Activated CD4-positive, alpha-beta T cell treated with anti-CD3 and anti-CD28 coated beads, Interleukin-2, amount 50 U/mL, for 1 hour (primary cell): ENCODE measurements around the gene HSDL2.
A peak's percentile ranks its signal among the peaks of the same experiment; 100 is the strongest.
"Not testable (repeated sequence)": the region's sequence is repeated elsewhere in the genome, so short reads cannot be mapped to it uniquely, and the experiment has no call there.

Experiments
- DNase-seq: peaks from one replicate; pipeline ENCODE4 v3.0.0-alpha.2; 2020

Gene HSDL2

GRCh38 chr9:112380102-112380824, at the start of gene HSDL2:
Gene HSDL2 (plus strand): TSS chr9:112380108. CDS start chr9:112380164, 56 bp downstream.
- DNase-seq, result no peak

- DNase-seq, result no peak
These were observed 48.3 kb upstream of the HSDL2 start for GRCh38 chr9:112331674-112331952.

GRCh38 chr9:112332214-112332613, 47.7 kb upstream of the HSDL2 start:
- no peak for DNase-seq

GRCh38 chr9:112332674-112332976, 47.3 kb upstream of the HSDL2 start:
- DNase-seq, result no peak

GRCh38 chr9:112332977-112333638, 46.8 kb upstream of the HSDL2 start, which contains the start of gene PTBP3:
Gene PTBP3 (minus strand): TSS chr9:112333619. CDS start chr9:112297865, 35,754 bp downstream.
- peak; percentile 77 for DNase-seq

DNA sequence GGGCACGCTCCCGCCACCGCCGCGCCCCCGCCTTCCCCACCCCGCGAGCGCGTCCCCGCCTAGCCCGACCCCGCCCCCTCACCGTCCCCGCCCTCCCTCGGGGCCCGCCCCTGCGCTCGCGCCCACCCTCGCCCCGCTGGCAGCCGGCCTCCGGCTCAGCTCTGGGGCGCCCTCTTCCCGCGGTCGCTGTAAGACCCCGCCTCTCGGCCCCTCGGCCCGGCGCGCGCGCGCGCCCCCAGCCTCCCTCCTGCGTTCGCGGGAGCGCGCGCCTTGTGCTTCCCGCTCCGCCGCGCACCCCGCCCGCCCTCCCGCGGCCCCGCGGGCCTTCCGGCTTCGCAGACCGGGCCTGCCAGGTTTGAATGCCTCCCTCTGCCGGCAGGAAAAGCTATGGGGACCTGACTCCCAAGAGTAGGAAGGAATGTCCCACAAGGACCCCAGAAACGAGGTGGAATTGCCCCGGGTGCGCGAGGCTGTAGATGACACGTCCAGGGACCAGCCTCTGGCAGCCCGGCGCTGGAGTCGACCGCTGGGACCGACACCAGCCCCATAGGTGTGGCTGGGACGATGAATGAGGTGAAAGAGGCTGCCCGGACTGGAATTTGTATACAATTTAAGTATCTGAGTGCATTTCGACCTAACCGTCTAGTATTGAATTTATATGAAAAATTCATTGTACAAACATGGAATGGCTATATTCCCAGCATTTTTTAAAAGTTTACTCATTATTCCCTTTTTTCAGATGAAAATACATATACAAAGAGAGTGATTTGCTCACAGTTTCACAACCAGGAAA, 46.1 kb upstream of the HSDL2 start:
- peak; percentile 93 for DNase-seq

DNA sequence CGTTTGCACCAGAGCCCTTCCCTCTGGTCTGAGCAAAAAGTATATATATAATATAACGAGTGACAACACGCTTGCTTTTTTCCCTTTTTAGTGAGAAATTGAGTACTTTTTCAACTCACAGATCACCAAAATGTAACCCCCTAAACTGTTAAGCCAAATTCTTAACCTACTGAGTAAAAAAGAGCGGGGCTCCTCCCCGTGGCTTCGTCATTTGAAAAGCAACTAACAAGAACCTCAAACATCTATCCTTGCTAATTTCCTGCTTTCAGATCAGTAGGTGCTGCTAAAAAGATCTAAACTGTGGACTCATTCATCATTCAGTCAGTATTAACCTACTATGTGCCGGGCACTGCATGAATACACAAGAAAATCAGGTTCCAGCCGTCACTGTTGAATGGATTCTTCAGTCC, 45.5 kb upstream of the HSDL2 start:
- peak; percentile 45 for DNase-seq

DNA sequence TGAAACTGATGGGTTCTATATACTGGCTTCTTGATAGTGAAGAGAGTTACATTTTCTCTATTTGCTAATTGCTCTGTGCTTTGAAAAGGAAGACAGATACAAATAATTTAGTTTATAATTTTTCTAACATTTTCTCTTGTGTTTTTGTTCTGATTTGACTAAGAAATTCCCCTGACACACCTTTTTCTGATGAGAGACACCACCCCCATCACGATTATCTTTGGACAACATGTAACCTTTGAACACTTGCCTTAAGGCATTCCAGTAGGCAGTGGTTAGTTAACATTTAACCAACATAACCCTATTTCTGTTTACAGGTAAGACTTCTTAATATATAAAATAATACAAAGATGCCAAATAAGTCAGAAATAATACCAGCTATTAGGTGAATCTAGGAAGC, 42.4 kb upstream of the HSDL2 start:
- DNase-seq, result no peak

GRCh38 chr9:112338561-112338960, 41.3 kb upstream of the HSDL2 start:
- DNase-seq, result no peak

DNA sequence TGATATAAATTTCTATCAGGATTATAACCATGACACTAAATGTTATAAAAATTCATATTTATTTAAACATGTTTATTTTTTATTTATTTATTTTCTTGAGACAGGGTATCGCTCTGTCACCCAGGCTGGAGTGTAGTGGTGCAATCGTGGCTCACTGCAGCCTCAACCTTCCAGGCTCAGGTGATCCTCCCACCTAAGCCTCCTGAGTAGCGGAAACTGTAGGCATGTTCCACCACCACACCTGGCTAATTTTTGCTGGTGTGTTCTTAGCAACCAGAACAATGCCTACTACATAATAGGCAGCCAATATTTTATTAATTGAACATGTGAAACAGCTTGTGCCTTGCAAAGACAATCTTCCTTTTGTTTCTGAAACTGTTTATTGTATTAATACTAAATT, 40.0 kb upstream of the HSDL2 start:
- DNase-seq, result no peak

GRCh38 chr9:112341730-112342129, 38.2 kb upstream of the HSDL2 start:
- DNase-seq, result no peak

DNA sequence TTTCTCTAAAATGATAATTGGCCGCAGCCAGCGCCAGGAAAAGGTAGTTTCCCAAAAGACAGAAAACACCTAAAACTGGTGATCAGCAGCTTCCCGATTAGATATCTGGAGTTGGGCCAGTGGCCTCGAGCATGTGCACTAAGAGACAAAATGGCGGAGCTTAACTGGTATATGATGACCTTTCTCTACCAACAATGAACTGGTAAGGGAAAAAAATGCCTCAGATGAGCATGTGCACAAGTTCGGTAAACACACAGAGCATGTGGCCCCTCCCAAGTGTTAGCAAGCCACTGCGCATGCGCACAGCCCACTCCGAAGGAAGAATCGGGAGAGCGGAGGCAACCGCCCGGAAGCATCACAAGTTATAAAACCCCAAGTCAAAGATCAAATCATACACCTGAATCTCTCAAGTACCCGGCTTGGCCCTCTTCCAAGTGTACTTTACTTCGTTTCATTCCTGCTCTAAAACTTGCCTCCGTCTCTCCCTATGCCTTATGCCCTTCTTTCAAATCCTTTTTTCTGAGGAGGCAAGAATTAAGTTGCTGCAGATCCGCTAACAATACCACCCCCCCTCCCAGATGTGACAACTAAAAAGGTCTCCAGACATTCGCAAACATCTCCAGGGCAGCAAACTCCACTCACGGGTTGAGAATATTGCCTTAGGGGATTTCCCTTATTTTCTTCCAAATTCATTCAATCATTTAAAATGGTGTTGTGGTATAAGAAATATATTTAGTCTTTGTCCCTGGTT, 31.5 kb upstream of the HSDL2 start:
- peak; percentile 62 for DNase-seq

DNA sequence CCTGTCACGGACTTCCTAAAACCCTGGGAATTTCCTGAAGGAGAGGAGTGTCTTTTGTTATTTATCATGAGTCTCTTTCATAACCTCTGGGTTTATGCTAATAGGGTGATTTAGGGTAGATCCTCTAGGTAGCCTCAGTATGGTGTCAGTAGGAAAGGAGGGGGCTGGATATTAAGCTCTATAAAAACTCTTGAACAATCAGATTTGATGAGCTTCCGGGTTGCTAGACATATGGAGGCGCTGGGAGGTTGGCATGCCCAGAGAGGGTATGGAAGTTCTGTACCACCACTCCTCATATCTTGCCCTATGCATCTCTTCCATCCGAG, 30.9 kb upstream of the HSDL2 start:
- no peak for DNase-seq

DNA sequence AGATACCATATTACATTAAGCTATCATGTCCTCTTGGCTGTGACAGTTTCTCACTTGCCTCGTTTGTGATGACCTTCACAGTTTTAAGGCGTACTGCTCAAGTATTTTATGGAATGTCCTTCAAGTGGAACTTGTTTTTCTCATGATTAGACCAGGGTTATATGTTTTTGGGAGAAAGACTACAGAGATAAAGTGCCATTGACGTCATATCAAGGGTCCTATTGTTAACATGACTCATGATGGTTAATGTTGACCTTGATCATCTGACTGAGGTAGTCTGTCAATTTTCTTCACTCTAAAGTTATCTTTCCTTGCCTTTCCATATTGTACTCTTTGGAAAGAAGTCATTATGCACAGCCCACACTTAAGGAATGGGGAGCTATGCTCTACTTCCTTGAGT, 28.7 kb upstream of the HSDL2 start:
- no peak for DNase-seq

GRCh38 chr9:112352209-112352608, 27.7 kb upstream of the HSDL2 start:
- no peak for DNase-seq

- DNase-seq, result no peak
These were observed 25.7 kb upstream of the HSDL2 start for GRCh38 chr9:112354081-112354743.

DNA sequence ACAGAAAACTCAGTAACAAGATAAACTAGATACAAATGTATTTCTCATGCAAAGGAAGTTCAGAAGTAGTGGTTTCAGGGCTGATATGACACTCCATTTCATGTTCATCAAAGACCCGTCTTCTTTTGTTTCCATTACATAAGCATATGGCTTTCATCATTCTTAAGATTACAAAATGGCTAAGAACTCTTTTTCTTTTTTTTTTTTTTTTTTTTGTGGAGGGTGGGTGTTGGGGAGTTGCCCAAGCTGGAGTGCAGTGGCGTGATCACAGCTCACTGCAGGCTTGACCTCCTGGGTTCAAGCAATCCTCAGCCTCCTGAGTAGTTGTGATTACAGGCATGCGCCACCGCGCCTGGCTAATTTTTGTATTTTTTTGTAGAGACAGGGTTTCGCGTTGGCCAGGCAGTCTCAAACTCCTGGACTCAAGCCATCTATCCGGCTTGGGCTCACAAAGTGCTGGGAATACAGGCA, 24.4 kb upstream of the HSDL2 start:
- DNase-seq, result no peak

- DNase-seq, result no peak
These were observed 19.7 kb upstream of the HSDL2 start for GRCh38 chr9:112360047-112360804.

GRCh38 chr9:112361601-112362000, 18.3 kb upstream of the HSDL2 start:
- no peak for DNase-seq

- DNase-seq, result no peak
These were observed 15.1 kb upstream of the HSDL2 start for GRCh38 chr9:112364761-112365160.

DNA sequence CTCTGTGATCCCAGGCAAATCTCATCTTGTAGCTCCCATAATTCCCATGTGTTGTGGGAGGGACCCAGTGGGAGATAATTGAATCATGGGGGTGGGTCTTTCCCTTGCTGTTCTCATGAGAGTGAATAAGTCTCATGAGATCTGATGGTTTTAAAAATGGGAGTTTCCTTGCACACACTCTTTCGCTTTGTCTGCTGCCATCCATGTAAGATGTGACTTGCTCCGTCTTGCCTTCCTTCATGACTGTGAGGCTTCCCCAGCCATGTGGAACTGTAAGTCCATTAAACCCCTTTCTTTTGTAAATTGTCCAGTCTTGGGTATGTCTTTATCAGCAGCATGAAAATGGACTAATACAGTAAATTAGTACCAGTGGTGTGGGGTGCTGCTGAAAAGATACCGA, 14.7 kb upstream of the HSDL2 start:
- DNase-seq, result not testable (repeated sequence)

DNA sequence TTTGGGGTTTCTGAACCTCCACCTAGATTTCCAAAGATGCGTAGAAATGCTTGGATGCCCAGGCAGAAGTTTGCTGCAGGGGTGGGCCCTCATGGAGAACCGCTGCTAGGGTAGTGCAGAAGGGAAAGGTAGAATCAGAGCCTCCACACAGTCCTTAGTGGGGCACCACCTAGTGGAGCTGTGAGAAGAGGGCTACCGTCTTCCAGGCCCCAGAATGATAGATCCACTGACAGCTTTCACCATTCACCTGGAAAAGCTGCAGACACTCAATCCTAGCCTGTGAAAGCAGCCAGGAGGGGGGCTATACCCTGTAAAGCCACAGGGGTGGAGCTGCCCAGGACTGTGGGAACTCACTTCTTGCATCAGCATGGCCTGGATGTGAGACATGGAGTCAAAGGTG, 13.3 kb upstream of the HSDL2 start:
- DNase-seq, result no peak
